IPS-18c (cell line): Measurements from ENCODE around the gene GP2.
"Not testable (repeated sequence)": the region's sequence is repeated elsewhere in the genome, so short reads cannot be mapped to it uniquely, and the experiment has no call there.

ENCODE experiments used
- H3K4me3 ChIP-seq: 2 replicates; pipeline ENCODE4 v1.7.0; 2013; ENCODE audit warnings: low read depth, mild to moderate bottlenecking, low read length, moderate library complexity; ENCODE audit not compliant: insufficient read depth
- H3K9me3 ChIP-seq: one replicate; pipeline ENCODE4 v1.6.1; 2013; ENCODE audit warnings: mild to moderate bottlenecking, low read length, moderate library complexity; ENCODE audit not compliant: control insufficient read depth, insufficient read depth

GP2 gene

DNA sequence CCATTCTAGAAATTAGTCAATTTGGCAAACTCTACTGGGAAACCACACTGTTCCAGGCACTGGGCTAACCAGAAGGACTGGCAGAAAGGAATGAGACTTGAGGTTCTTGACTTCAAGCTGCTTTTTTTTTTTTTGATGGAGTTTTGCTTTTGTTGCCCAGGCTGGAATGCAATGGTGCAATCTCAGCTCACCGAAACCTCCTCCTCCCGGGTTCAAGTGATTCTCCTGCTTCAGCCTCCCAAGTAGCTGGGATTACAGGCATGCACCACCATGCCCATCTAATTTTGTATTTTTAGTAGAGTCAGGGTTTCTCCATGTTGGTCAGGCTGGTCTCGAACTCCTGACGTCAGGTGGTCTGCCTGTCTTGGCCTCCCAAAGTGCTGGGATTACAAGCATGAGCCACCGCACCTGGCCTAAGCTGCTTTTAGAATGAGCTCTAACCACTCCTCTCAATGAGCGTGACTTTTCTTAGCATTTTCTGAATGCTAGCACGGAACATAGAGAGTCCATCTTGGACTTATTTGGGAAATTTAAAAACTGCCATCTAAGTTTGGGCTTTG is 14.7 kb downstream of the GP2 start:
- H3K4me3 ChIP-seq, H3K9me3 ChIP-seq: not testable (repeated sequence)

DNA sequence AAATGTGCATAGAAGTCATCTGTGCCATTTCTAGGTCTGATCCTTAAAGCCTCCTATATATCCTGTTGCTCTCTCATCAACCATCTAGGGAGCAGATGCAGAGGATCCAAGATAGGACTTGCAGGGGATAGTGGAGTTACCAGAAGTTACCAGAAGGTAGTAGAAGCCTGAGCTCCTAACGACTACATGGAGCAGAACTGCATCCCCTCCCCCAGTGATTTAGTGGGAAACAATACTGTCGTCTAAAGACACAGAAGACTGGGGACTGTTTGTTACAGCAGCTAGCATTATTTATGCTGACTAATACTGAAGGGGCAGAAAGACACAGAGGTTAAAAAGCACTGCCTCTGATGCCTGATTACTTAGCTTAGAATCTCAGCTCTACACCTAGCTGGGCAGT is 15.8 kb downstream of the GP2 start:
- Histone ChIP-seq H3K9me3 (no peaks in the 10 kb centered on the region), H3K4me3 (no peak overlapping the region)

DNA sequence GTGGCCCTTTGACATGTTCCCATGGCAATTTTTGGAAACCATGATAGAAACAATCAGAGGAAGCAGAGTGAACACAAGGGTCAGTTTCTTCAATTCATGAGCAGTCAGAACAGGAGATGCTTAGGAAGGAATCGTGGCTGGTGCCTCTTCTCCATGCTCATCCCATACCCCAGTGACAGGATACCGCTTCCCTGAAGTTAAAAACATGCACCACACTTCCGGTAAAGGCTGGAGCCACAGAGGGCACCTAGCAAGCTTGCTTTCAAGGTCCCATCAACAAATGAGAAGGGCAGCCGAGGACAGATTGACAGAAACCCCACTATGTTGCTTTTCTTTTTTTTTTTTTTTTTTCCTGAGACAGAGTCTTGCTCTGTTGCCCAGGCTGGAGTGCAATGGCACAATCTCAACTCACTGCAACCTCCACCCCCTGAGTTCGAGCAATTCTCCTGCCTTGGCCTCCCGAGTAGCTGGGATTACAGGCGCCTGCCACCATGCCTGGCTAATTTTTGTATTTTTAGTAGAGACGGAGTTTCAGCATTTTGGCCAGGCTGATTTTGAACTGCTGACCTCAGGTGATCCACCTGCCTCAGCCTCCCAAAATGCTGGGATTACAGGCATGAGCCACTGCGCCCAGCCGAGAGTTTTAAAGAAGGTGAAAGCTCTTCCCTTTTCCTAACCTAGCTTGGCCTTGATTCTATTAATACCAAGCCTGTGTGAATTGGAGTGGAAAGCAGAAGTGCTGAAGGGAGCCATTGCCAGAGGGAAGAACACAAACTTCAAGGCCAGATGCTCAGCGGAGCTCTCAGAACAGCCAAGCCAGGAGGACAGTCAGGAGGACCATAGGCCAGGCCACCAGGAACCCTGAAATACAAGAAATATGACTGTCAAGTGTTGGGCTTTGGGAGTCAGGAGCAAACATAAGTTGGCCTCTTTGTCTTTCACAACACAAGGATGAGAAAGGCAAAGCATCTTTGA is 16.6 kb downstream of the GP2 start:
- Histone ChIP-seq H3K9me3 (no peaks in the 10 kb centered on the region), H3K4me3 (no peak overlapping the region)

DNA sequence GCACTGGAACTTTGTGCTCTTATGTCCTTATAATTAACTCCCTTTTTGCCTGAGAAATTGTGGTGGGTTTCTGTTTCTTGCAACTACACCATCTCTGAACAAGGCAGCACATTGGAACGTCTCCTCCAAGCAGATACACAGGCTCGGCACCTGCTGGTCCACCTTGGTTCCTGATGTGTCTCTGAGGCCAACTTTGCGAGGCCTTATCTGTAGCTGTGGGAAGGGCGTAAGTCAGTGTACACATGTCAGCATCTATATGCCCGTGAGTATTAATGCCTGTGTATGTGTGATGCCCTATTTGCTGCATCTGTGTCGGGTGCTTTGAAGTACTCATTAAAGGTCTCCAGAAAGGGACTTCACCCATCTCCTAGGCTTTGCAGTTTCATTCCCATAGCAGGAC is 17.5 kb downstream of the GP2 start:
- Histone ChIP-seq H3K9me3 (no peaks in the 10 kb centered on the region), H3K4me3 (no peak overlapping the region)

DNA sequence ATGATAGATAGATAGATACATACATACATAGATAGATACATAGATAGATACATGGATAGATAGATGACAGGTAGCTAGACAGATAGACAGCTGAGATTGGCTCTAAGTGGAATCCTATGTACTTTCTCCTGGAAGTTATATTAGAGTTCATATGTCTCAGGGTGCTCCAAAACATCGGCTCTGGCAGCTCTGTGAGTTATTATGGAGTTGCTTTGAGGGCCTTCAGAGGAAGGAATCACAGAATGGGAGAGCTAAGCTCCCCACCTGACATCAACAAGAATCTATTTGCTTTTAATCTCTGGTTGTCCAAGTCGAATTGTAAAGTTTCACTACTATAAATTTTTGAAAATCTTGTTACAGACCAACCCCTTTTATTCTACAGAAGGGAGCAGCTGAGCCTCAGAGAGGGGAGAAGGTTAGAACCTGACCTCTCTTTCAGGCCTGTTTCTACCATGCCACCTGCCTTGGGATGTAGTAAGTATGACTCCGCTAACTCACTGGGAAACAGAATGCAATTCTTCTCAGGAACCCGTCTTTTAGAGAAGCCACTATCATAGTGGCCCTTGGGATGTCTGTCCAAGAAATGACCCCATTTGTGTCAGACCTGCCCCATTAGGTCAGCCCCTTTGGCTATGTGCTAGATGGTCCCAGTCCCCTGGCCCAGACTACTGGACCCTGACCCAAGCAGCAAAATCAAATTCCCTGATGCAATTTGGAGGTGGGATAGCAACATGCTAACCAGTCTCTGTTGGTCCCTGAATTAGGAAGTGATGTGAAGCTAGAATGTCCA is 18.3 kb downstream of the GP2 start:
- Histone ChIP-seq H3K9me3 (no peaks in the 10 kb centered on the region), H3K4me3 (no peak overlapping the region)

DNA sequence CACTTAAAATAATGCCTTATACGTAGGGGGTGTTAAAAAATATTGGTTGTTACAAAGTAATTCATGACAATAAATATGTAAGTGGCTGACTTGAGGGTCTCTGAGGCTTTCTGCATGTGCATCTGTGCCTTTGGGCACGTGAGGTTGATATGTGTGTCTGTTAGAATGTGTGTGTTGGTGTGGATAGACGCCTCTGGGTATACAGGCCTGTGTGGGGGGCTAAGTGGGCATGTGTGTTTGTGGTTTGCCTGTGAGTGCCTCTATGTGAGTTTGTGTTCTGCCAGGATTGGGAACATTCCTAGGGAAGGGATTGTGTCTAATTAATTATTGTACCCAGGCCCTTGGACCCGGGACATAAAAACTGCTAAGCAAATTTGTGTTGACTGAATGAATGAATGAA is 19.0 kb downstream of the GP2 start:
- no peak overlapping the region for H3K4me3 ChIP-seq
- no peaks in the 10 kb centered on the region for H3K9me3 ChIP-seq

DNA sequence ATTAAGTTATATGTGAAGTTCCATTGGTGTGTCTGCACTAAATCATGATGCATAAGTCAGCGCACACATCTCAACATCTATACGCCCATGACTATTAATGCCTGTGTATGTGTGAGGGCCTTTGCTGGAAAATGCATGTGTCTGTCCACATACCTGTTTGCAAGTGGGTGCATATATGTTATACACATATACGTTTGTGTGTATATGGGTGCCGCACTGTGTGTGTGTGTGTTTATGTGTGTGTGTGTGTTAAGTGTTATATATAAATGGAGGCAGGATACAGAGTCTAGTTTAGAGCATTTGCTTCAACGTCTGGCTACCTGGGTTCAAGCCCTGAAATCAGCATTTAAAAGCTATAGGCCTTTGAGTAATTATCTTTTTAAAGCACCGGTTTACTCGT is 19.5 kb downstream of the GP2 start:
- Histone ChIP-seq H3K9me3 (no peaks in the 10 kb centered on the region), H3K4me3 (no peak overlapping the region)

DNA sequence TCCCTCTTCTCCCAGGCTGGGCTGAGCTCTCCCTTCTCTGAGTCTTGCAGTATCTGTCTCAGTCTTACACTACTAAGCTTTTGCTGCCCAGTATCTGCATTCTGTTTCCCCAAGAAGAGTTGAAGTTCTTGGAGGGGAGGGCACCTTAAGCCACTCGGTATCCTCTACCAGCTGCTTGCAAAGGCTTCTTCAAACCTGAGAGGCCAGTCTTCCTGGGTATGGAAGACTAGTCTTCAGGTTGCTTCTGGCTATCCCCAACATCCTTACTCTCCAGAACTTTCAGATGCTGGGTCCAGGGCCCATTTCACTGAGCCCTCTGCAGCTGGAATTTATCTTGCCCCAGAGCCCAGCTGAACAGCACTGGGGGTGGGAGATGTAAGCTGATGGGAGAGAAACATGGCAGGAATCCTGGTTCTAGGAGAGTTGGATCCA is 20.1 kb downstream of the GP2 start:
- no peaks in the 10 kb centered on the region for H3K9me3 ChIP-seq
- no peak overlapping the region for H3K4me3 ChIP-seq

DNA sequence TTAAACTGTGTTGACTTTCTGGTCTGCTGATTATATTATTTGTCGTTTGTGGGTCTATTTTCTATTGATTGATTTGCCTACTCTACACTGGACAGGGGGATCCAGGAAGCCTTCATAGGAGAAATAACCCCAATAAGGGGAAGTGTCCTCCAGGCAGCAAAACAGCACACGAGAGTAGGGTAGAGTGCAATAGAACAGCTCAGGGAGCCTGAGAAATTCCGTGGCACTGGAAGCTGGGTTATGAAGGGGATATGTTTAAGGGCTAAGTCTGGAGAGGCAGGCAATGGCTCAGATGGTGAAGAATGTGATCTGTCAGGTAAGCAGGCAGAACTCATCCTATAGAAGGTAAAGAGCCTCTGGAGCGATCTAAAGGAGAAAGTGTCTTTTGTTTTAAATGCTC is 20.9 kb downstream of the GP2 start:
- Histone ChIP-seq H3K4me3 (no peak overlapping the region), H3K9me3 (no peaks in the 10 kb centered on the region)

DNA sequence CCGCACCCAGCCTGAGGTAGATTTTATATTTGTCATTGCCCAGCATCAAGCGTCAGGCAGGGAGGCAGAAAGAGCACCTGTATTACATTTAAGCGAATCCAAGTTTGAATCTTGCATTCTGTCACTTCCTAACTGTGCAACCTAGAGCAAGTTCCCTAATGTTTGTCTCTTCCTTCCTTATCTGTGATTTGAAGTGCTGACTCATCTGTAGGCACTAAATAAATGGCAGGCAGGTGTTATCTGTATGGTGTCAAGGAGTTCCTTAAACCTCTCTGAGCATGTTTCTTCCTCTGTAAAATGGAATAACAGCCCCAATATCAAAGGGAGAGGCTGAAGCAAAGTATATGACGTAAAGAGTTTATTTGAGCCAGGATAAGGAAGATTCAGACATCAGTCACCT is 24.3 kb downstream of the GP2 start:
- no peaks in the 10 kb centered on the region for H3K9me3 ChIP-seq

DNA sequence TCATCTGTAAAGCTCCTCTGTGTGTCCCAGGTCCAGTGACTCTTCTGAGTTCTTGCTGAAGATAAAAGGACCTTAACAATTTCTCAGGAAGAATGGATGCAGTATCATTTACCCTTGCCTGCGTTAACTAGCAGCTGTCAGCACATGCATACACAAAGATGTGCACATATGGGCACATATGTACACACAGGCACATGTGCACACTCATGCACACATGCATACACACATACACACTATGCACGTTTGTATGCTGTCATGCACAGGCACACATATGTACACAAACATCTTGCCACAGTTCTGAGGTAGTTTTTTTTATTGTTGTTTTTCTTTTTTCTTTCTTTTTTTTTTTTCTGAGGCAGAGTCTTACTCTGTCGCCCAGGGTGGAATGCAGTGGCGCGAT is 24.9 kb downstream of the GP2 start:
- Histone ChIP-seq H3K9me3 (no peaks in the 10 kb centered on the region), H3K4me3 (no peak overlapping the region)

More for the DNA sequence above, 24.3 kb downstream of the GP2 start:
- H3K4me3 ChIP-seq, result no peak overlapping the region

DNA sequence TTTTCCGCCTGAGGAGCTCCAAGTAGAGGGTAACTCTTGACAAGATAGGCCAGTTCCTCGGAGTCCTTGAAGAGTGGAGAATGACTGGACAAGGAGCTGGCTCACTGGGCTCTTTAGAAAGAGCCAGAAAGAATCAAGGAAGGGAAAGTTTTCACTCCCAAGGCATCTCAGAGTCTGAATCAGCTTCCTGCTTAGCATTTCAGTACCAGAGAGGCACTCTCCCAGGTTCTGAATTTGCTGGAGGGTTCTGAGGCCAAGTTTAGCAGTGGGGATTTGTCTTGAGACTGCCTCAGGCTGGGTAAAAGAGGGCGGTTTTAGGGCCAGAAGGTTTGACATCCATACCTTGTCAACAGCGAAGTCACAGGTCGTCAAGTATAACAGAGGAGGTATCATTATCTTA is 25.5 kb downstream of the GP2 start:
- Histone ChIP-seq H3K9me3 (no peaks in the 10 kb centered on the region), H3K4me3 (no peak overlapping the region)

DNA sequence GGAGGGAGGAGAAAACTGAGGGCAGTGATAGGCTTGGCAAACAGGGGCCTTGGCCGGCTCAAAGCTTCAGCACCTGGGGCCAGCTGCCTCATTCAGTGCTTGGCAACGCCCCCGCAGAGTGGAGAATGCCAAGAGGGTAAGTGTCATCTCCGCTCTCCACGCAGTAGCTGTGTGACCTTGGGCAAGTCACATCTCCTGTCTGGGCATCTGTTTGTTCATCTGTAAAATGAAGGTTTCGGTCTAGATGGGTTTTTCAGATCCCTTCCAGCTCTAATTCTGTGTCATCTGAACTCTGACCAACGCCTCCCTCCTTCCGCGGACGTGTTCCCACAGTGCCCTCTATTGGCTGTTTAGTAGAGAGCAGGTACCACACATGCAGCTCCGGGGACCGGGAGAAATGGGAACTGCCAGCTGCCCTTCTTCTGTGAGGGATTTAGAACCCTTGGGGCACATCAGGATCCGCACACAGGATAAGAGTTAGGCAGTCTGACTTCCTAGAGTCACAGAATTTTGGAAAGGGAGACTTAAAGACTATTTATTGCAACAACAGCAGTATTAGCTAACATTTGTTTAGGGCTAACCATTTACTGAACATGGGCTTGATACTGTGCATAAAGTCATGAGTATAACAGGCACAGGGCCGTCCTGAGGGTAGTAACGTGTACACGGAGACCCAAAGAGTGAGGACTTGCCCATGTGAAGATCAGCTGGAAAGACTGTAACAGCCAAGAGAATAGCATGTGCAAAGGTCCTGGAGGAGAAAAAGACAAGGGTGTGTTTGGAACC is 26.8 kb downstream of the GP2 start:
- Histone ChIP-seq H3K4me3 (no peak overlapping the region), H3K9me3 (no peaks in the 10 kb centered on the region)

DNA sequence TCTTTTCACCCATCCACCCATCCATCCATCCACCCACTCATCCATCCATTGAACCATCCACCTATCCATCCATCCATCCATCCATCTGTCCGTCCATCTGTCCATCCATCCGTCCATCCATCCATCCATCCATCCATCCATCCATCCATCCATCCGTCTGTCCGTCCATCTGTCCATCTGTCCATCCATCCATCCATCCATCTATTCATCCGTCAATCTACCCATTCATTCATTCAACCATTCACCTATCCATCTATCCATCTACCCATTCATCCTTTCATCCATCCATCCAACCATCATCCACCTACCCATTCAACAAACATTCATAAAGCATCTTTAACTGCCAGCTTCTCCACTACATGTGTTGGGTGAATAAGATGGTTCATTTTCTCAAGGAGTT is 28.9 kb downstream of the GP2 start:
- H3K9me3 ChIP-seq, result no peaks in the 10 kb centered on the region

DNA sequence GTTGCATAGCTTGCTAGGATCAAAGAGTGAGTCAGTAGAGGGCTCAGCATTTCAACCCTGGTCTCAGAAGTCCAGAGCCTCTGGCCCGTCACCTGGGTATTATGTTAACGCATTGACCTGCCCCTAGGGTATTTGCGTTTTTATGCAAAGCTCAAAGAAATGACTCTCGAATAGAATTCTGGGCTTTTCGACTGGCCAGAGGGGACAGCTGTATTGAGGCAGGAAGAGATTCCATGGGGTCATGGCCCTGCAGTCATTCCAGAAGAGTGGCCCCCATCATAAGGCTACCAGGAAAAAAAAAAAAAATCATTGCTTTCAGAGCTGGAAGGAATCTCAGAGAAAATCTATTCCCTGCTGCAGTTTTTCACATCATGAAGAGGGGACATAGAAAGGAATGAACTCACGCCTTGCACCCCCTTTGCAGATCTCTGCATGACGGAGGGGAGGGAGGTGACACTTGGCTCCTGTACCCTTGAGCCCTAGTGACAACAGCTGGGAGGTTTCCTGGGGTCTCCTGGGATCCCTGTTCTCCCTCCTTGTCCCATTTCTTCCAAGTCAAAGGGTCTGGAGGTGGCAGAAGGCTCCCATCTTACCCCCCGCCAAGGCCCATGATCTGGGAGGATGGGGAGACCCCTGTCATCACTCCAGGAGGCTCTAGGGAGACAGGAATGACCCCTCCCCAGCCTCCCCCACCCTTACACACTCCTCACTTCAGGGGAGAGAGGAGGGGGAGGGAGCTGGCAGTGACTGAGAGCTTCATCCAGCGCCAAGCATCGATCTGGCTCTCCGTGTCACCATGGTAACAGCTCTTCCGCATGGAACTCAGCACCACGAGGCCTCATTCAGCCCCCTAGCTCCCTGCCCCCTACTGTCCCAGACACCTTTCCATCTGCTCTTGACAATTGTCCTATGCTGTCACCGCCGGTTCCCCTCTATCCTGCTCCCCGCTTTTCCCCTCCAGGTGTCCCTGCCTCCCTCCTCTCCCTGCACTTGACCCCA is 35.8 kb downstream of the GP2 start:
- Histone ChIP-seq H3K4me3 (no peak overlapping the region), H3K9me3 (no peaks in the 10 kb centered on the region)

More for the DNA sequence above, 28.9 kb downstream of the GP2 start:
- no peak overlapping the region for H3K4me3 ChIP-seq

DNA sequence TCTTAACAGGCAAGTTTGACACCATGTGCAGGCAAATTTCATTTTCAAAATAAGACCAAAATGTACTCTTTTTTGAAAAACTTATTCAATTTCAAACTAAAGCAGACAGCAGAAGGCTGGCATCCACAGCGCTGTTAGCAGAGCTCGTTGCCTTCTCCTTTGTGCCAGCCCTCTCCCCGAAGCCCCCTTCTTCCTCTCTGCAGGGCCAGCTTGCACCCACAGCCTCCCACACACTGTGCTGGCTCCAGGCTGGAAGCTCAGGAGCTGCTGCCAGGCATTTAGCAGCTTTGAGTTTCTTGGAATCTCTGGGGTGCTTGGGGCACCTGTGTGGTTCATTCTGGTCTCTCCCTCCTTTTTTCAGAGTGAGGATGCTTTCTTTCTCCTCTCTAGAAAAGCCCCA is 37.7 kb downstream of the GP2 start:
- H3K4me3 ChIP-seq, result no peak overlapping the region
- H3K9me3 ChIP-seq, result no peaks in the 10 kb centered on the region
